Stimulated activated naive CD4-positive, alpha-beta T cell (primary cell): ENCODE data around the gene WNK1.
A peak's percentile ranks its signal among the peaks of the same experiment; 100 is the strongest.

Experiments
- DNase-seq, 6 experiments: peaks; one replicate each; lab custom pipeline; 2025; lab: John Stamatoyannopoulos, UW

Gene WNK1

DNA sequence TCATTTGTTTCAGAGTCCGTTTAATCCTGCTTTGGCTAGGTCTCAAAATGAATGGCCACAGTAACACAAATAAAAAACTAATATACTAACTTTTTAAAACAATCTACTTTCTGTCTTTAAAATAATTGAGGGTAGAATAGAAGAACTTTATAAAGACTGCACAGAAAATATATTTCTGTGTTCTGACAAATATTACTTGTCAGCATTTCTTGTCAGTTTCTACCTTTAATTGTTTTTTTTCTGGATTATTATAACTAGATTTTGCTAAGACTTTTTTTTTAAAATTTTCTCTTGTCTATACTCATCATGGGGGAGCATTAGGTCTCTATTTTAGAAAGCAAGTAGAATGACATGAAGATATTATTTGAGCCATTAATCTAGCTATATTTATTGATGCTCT, 110.9 kb downstream of the WNK1 start:
- DNase-seq = no peak

DNA sequence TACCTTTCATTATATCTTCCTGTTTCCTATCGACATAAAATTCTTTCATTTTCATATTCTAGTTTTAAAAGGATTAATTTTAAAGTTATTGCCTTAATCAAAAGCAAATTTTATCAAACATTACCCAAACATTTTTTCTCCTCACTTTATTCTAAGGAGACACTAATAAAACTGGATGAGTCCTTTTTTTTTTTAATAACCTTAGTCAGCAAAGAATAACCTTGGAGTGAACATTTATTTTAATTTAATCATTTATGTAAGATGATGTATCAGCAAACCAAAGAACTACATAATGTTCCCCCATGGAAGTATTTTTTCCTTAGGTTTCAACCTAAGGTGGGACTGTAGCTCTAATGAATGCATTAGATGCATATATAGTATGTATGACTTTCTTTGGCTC, 113.2 kb downstream of the WNK1 start:
- no peak for DNase-seq

GRCh38 chr12:867905-868304, 115.5 kb downstream of the WNK1 start:
- no peak for DNase-seq

DNA sequence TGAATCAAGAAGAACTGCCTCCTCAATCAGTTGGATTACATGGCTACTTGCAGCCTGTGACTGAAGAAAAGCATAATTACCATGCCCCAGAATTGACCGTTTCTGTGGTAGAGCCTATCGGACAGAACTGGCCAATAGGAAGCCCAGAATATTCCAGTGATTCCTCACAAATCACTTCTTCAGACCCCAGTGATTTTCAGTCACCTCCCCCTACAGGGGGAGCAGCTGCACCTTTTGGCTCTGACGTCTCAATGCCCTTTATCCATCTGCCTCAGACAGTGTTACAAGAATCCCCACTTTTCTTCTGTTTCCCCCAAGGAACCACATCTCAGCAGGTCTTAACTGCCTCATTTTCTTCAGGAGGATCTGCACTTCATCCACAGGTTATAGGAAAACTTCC, 116.3 kb downstream of the WNK1 start:
- no peak for DNase-seq

DNA sequence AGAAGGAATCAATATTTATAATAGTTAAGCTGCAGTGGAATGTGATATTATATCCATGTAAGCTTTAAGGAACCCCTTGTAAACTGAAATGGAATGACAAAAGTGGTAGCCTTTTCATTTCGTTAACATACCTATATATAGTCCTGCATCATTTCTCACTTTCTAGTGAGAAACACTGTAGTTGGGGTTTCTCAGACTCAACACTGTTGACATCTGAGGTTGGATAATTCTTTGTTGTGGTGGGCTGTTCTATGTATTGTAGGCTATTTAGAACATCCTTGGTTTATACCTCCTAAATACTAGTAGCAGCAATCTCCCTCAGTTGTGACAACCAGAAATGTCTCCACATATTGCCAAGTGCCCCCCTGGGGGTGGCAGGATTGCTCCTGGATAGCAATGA, 118.0 kb downstream of the WNK1 start:
- peak in 2 of 6 experiments; percentile 11 to 15 for DNase-seq

DNA sequence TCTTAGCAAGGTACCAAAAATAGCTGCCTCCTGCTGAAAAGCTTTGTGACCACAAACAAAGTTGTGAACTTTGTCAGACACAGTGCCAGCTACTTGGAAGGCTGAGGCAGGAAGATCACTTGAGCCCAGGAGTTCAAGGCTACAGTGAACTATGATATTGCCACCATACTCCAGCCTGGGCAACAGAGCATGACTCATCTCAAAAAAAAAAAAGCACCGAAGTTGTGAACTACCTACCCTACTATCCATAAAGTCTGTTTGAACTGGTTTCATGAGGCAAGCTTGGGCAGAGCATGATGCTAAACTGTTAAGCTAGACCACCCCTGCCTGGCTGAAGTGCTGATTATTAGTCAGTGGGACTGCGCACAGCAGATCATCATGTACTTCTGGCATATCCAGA, 121.6 kb downstream of the WNK1 start:
- no peak for DNase-seq

GRCh38 chr12:879641-880040, 127.3 kb downstream of the WNK1 start:
- no peak for DNase-seq

DNA sequence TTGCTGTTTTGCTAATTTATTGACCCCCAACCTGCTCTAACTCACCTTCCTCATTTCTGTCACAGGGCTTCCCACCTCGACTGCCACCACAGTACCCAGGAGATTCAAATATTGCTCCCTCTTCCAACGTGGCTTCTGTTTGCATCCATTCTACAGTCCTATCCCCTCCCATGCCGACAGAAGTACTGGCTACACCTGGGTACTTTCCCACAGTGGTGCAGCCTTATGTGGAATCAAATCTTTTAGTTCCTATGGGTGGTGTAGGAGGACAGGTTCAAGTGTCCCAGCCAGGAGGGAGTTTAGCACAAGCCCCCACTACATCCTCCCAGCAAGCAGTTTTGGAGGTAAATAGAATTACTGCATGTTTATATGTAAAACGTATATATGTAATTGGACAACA, 128.3 kb downstream of the WNK1 start:
- DNase-seq = no peak

GRCh38 chr12:884746-885414, 132.5 kb downstream of the WNK1 start:
- no peak for DNase-seq

GRCh38 chr12:885701-886100, 133.3 kb downstream of the WNK1 start:
- DNase-seq = no peak

DNA sequence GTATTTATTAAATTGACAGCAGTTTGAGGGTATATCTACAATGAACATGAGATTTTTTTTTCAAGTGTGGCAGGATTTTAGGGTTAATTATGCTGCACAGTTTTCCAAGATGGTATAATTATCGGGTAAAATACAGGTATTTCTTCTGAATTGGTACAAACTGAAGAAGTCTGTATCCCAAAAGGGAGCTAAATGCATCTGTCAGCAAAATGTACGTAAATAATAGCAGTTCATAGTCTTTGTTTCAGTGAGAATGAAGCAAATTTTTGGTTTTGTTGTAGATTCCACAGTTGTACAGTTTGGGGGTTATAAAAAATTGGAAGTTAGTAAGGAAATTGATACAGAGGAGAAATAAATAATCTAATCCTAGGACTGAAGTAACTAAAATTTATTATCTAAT, 133.8 kb downstream of the WNK1 start:
- DNase-seq = no peak

DNA sequence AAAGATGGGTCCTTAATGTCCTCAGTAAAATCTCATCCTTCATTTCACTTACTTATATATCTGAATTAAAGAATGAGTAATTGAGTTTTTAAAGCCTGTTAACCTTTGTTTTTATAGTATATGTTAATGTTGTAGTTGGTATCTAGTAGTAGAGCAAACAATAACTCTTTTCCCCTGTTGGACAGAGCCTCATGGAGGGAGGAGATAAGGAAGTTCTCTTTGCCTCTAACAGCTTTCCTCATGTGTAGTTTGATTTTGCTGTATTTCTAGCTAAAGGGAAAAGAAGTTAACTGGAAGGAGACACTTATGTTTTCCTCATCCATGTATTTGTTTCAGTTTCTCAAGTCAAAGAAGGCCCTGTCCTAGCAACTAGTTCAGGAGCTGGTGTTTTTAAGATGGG, 141.8 kb downstream of the WNK1 start:
- DNase-seq = no peak

- no peak for DNase-seq
These were observed 143.7 kb downstream of the WNK1 start for GRCh38 chr12:896031-896430.

- DNase-seq = no peak
These were observed 145.0 kb downstream of the WNK1 start for GRCh38 chr12:897386-897785.

DNA sequence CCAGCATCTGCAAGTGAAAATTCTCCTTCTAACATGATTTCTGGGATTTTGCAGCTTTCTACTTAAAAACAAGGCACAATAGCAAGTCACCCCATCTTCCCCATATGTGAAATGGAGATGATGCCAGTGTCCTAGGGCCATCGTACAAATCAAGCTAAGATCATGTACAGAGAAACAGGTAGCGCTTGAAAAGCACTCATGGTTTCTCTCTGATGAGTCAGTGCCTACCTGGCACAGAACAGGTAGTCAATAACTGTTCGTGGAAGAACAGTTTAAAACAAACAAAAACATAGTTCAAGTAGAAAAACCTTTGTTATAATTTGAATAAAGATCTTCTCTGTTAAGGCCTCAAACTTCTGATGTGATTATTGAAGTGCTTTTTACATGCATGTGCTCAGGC, 150.2 kb downstream of the WNK1 start:
- no peak for DNase-seq

GRCh38 chr12:903055-903454, 150.7 kb downstream of the WNK1 start:
- no peak for DNase-seq

DNA sequence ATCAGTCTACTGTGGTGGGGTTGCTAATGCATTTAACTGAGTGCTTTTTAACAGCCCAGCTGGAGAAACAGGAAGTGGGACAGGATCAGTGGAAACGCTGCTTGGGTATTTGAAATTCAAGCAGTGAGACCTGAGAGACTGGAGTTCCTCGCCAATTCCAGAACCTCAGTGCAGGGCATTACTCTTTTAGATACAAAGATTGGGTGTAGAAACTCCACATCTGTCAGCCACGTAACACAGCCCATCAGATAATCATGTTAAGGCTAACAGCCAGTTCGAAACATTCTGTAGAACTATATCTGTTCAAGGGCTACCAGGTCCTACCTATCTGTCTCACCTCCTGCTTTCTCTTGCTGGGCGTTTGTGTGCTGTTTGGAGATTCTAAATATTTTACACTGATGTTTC, 151.6 kb downstream of the WNK1 start:
- DNase-seq = no peak

DNA sequence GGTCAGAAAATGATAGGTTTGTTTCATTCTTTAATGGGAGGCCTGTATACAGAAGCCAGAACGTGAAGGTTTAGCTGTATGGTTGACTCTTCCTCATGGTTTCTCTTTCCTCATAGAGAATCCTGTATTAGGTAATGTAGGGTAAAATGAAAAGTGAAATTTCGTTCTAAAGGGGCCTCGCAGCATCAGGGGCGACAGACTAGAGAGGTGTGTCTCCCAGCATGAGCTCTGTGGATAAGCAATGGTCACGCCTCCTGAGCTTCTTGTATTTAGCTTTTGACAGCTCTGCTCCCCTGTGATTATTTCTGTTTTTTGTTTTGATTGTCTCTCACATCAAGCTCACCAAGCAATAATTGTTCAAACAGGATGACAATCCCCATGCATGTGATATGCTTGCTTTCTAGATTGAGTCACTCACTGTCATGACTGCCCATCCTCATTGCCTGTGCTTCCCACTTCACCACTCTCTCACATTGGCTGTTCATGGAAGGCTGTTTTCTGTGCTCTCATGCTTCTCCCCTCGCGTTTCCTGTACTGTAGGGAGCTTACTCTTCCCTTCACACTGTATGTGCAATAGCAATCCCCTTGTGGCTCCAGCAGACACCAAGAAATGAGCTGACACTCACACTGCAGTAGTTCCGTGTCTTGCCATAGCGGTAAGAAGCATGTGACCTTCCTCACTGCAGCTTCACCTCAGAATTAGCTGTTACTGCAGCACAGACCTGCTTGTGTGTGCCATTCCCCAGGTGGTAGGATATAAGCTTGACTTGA, 153.1 kb downstream of the WNK1 start:
- peak in 2 of 6 experiments; percentile 10 to 25 for DNase-seq

DNA sequence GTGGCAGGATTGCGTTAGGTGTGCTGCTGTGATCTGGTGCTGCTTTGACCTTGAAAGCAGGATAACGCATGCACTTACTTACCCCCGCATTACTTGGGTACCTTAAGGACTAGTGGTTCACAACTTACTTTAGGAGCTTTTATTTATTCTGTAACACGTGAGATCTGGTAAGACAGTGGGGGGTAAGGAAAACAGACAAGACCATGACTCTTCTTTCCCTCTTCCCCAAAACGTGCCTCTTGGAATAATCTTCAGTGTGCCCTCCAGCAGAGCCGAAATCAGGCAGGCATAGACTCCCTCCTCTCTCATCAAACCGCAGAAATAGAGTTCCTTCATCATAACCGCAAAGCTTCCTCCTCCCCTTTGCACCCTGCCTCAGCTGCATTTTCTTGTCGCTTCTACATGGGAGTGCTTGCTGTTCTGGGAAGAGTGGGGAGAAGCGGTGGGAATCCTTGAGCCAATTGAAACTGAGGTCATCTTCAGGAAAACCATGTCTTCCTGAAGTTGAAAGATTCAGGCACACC, 153.7 kb downstream of the WNK1 start:
- peak in 1 of 6 experiments; percentile 34 for DNase-seq

DNA sequence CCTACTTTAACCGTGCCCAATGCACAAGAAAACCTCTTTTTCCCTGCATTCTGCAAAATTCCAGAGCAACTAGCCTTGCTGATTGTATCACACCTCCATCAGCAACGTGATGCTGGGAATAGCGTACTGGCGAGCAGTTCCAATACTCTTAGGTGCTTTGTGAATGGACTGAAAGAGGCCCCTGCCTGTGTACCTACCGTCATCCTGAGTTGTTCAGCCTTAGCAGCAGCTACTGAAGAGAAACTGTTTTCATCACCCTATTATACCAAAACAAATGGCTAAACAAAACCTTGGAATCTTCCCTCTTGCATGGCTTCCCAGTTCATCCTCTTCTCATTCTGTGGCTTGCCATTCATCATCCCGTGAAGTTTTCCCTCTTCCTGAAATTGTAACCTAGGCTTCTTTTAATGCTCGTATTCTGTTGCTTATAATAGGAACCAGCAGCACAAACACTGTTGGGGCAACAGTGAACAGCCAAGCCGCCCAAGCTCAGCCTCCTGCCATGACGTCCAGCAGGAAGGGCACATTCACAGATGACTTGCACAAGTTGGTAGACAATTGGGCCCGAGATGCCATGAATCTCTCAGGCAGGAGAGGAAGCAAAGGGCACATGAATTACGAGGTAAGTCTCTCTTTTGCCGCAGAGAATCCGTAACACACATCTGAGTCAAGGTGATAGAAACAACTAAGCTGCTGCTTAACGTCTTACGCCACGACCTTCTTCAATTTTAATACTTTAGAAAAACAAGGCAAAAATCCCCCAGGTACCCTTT, 155.2 kb downstream of the WNK1 start:
- no peak for DNase-seq

DNA sequence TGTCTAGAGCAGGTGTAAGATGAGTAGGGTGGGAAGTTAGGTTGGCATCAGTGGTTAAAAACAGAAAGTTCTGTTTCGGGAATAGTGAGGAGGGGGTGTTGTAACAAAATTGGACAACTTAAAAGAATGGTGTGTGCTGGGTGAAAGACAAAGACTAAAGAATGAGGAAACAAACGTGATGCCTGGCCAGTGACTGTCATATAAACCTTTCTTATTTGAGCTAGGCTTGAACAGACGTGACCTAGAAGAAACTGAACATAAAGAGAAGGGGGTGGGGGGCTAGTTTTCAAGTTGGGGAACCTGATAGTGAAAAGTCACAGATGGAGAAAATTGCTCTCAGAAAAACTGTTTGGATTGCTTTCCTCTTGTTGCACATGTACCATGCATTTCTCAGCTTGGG, 157.5 kb downstream of the WNK1 start:
- no peak for DNase-seq

GRCh38 chr12:910416-910815, 158.0 kb downstream of the WNK1 start:
- no peak for DNase-seq
